OCI-LY1 (cell line): ENCODE measurements around the gene VPS54.

Source experiments
- H2AFZ ChIP-seq: fragments of 200-600 bp; sonication (generic), shearing (Covaris generic); 2 replicates; pipeline ENCODE4 v1.6.0; 2014; ENCODE audit warnings: antibody characterized with exemption, mild to moderate bottlenecking, low read length
- H3F3A ChIP-seq: fragments of 200-600 bp; sonication (generic), shearing (Covaris generic); 2 replicates; pipeline ENCODE4 v1.6.0; 2014; ENCODE audit warnings: mild to moderate bottlenecking, antibody characterized with exemption, low read length, moderate library complexity; ENCODE audit not compliant: insufficient read depth
- H3K27ac ChIP-seq: fragments of 200-600 bp; sonication (generic); 2 replicates; pipeline ENCODE4 v1.5.1; 2014; ENCODE audit warnings: low read length, mixed run types, mild to moderate bottlenecking, low read depth; ENCODE audit not compliant: poor library complexity, severe bottlenecking
- H3K27me3 ChIP-seq: fragments of 200-600 bp; sonication (generic); 2 replicates; pipeline ENCODE4 v1.6.0; 2014; ENCODE audit warnings: antibody characterized with exemption, mild to moderate bottlenecking, low read length, moderate library complexity; ENCODE audit not compliant: insufficient read depth
- H3K36me3 ChIP-seq: fragments of 200-600 bp; sonication (generic); 2 replicates; pipeline ENCODE4 v1.6.1; 2014; ENCODE audit warnings: mild to moderate bottlenecking, antibody characterized with exemption, low read length, moderate library complexity, mixed read lengths; ENCODE audit not compliant: insufficient read depth
- H3K4me1 ChIP-seq: fragments of 200-600 bp; sonication (generic); 2 replicates; pipeline ENCODE4 v1.5.1; 2014; ENCODE audit warnings: mild to moderate bottlenecking, low read length, moderate library complexity; ENCODE audit not compliant: insufficient read depth, severe bottlenecking
- H3K4me2 ChIP-seq: fragments of 200-600 bp; sonication (generic), shearing (Covaris generic); 2 replicates; pipeline ENCODE4 v1.6.1; 2014; ENCODE audit warnings: low read length
- H3K4me3 ChIP-seq: fragments of 200-600 bp; sonication (generic); 2 replicates; pipeline ENCODE4 v1.5.1; 2014; ENCODE audit warnings: low read length, low read depth, mild to moderate bottlenecking, mixed read lengths; ENCODE audit not compliant: poor library complexity, severe bottlenecking
- H3K79me2 ChIP-seq: fragments of 200-600 bp; shearing (Covaris generic); 2 replicates; pipeline ENCODE4 v1.6.1; 2016; ENCODE audit warnings: mixed run types, low read length, mixed read lengths; ENCODE audit not compliant: insufficient read depth
- H3K9ac ChIP-seq: fragments of 200-600 bp; sonication (generic), shearing (Covaris generic); 2 replicates; pipeline ENCODE4 v1.6.1; 2014; ENCODE audit warnings: mild to moderate bottlenecking, low read length, mixed read lengths
- H3K9me2 ChIP-seq: fragments of 200-600 bp; sonication (generic), shearing (Covaris generic); 2 replicates; pipeline ENCODE4 v1.6.1; 2014; ENCODE audit warnings: low read depth, mild to moderate bottlenecking, low read length, mixed read lengths
- H3K9me3 ChIP-seq: fragments of 200-600 bp; shearing (Covaris generic); 2 replicates; pipeline ENCODE4 v1.6.1; 2014; ENCODE audit warnings: low read length, mixed read lengths
- H4K20me1 ChIP-seq: fragments of 200-600 bp; sonication (generic), shearing (Covaris generic); 2 replicates; pipeline ENCODE4 v1.6.0; 2016; ENCODE audit warnings: mild to moderate bottlenecking, low read length; ENCODE audit not compliant: insufficient read depth
- EZH2 ChIP-seq: fragments of 200-600 bp; sonication (generic), shearing (Covaris generic); IDR thresholded peaks from 2 replicates; pipeline ENCODE4 v1.8.0; 2017; ENCODE audit warnings: borderline replicate concordance, mixed run types, mild to moderate bottlenecking, antibody characterized with exemption, low read length, moderate library complexity, mixed read lengths
- TF ChIP-seq, protein P1 (sequence below): fragments of 200-600 bp; sonication (generic), shearing (Covaris generic); IDR thresholded peaks from 2 replicates; pipeline ENCODE4 v1.5.1; 2017; ENCODE audit warnings: mild to moderate bottlenecking, antibody characterized with exemption, low read length, moderate library complexity, mixed read lengths

Gene VPS54

DNA sequence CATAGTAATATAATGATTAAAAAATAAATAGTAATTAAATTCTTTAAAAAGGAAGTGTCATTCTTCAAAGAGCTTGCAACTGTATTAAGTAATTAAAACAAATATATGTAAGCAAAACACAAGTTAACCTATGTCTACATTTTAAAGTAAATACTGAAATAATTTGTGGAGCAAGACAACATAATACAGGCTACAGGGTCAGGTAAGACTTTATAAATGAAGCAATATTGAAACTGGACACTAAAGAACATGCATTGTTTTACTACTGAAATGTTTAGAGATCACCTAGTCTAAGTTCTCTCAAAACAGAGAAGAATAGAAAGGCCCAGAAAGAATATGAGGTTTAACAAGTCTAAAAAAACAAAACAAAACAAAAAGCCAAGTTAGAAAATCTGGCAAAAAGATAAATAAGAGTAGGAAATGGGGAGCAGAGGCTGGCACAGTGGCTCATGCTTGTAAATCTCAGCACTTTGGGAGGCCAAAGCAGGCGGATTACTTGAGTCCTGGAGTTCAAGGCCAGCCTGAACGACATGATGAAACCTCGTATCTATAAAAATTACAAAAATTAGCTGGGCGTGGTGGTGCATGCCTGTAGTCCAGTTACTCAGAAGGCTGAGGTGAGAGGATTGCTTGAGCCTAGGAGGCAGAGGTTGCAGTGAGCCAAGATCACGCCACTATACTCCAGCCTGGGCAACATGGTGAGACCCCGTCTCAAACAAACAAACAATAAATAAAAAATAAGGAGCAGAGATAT is 34.4 kb downstream of the VPS54 start:
- no peaks in the 10 kb centered on the region for H4K20me1 ChIP-seq

GRCh38 chr2:63983986-63984605 is 35.1 kb downstream of the VPS54 start:
- Histone ChIP-seq H3K4me2 (no peak overlapping the region), H3K79me2 (no peaks in the 10 kb centered on the region), H3K4me3 (no peak overlapping the region), H3K9me3 (no peaks in the 10 kb centered on the region), H3K9ac (no peak overlapping the region), H3K27ac (no peak overlapping the region), H3K4me1 (no peaks in the 10 kb centered on the region), H2AFZ (no peak overlapping the region), H3K27me3 (no peaks in the 10 kb centered on the region), H3F3A (no peaks in the 10 kb centered on the region), H4K20me1 (no peaks in the 10 kb centered on the region), H3K9me2 (no peaks in the 10 kb centered on the region), H3K36me3 (peaks cover 42% of the 10 kb centered on the region)
- no peak for TF ChIP-seq EZH2
- TF ChIP-seq, protein P1, sequence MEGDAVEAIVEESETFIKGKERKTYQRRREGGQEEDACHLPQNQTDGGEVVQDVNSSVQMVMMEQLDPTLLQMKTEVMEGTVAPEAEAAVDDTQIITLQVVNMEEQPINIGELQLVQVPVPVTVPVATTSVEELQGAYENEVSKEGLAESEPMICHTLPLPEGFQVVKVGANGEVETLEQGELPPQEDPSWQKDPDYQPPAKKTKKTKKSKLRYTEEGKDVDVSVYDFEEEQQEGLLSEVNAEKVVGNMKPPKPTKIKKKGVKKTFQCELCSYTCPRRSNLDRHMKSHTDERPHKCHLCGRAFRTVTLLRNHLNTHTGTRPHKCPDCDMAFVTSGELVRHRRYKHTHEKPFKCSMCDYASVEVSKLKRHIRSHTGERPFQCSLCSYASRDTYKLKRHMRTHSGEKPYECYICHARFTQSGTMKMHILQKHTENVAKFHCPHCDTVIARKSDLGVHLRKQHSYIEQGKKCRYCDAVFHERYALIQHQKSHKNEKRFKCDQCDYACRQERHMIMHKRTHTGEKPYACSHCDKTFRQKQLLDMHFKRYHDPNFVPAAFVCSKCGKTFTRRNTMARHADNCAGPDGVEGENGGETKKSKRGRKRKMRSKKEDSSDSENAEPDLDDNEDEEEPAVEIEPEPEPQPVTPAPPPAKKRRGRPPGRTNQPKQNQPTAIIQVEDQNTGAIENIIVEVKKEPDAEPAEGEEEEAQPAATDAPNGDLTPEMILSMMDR, result no peak

More for the DNA sequence above, 34.4 kb downstream of the VPS54 start:
- H3K9me3 ChIP-seq, result no peaks in the 10 kb centered on the region
- no peaks in the 10 kb centered on the region for H3K79me2 ChIP-seq
- peaks cover 36% of the 10 kb centered on the region for H3K36me3 ChIP-seq
- no peaks in the 10 kb centered on the region for H3F3A ChIP-seq
- TF ChIP-seq, protein P1, result no peak
- H3K27ac ChIP-seq, result no peak overlapping the region
- no peaks in the 10 kb centered on the region for H3K27me3 ChIP-seq
- H2AFZ ChIP-seq, result no peak overlapping the region
- H3K4me3 ChIP-seq, result no peak overlapping the region
- H3K4me1 ChIP-seq, result no peaks in the 10 kb centered on the region
- H3K4me2 ChIP-seq, result no peak overlapping the region
- H3K9me2 ChIP-seq, result no peaks in the 10 kb centered on the region
- no peak overlapping the region for H3K9ac ChIP-seq

DNA sequence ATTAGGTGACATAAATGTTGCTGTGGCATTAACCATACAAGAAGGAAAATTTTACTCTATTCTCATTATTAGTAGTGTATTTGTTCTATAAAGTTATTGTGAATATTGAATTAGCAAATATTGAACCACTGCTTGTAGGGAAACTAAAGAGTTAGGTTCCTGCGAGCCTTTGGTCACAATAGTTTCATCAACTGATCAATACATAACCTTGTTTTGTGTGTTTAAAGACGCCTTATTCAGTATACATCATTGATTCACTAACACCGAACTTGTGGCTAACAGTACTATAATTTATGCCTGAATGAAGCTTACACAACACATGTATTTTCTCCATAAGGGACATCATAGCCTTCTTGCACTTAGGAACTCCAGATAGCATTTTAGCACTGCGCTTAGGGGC is 36.9 kb downstream of the VPS54 start:
- Histone ChIP-seq H2AFZ (no peak overlapping the region), H3K9me3 (no peaks in the 10 kb centered on the region), H4K20me1 (no peaks in the 10 kb centered on the region), H3F3A (no peaks in the 10 kb centered on the region), H3K9ac (no peak overlapping the region), H3K36me3 (peaks cover 44% of the 10 kb centered on the region), H3K4me2 (no peak overlapping the region), H3K4me1 (no peaks in the 10 kb centered on the region), H3K27me3 (no peaks in the 10 kb centered on the region), H3K27ac (no peak overlapping the region), H3K9me2 (no peaks in the 10 kb centered on the region), H3K79me2 (no peaks in the 10 kb centered on the region), H3K4me3 (no peak overlapping the region)
- no peak for TF ChIP-seq EZH2
- TF ChIP-seq, protein P1, result no peak
